Body of pancreas (tissue), 4 donors: ENCODE results near the gene APBA1.

Source experiments
- CTCF ChIP-seq, 7 experiments: fragments of 450-650 bp in 4 of 7; fragments of 200-600 bp in 3 of 7; sonication (generic) in 3 of 7; IDR thresholded peaks; one replicate each; pipeline ENCODE4 v1.5.1; 2016 to 2019; ENCODE audit warnings: antibody characterized with exemption in 7 of 7
- POLR2A ChIP-seq, 3 donors: fragments of 450-650 bp; IDR thresholded peaks; one replicate each; pipeline ENCODE4 v1.6.1; 2016; ENCODE audit warnings: antibody characterized with exemption in 3 of 3, mild to moderate bottlenecking in 2 of 3

- TF ChIP-seq CTCF (IDR thresholded peaks at IDR 0.05) (no peak), POLR2A (IDR thresholded peaks at IDR 0.05) (no peak)
Observed at GRCh38 chr9:69677931-69678330, 5.8 kb upstream of the APBA1 start.
